Endothelial cell (in vitro differentiated cells): ENCODE results near the gene BID. TPM values are rescaled to one million over a fixed set of nuclear protein-coding genes. Genes with fewer than 3 reads are reported as not detected.

ENCODE experiments used
- DNase-seq: peaks from one replicate; pipeline ENCODE4 v3.0.0; 2021; ENCODE audit warnings: low spot score
- H3K27ac Mint-ChIP-seq: one replicate; pipeline ENCODE4 v1.8.0; 2021; ENCODE audit warnings: mixed read lengths, inconsistent platforms; ENCODE audit not compliant: unreplicated experiment
- H3K27me3 Mint-ChIP-seq: one replicate; pipeline ENCODE4 v1.8.0; 2021; ENCODE audit warnings: mild to moderate bottlenecking, moderate library complexity, mixed read lengths, inconsistent platforms; ENCODE audit not compliant: unreplicated experiment
- H3K36me3 Mint-ChIP-seq: one replicate; pipeline ENCODE4 v1.8.0; 2021; ENCODE audit warnings: mild to moderate bottlenecking, low read depth, mixed read lengths, inconsistent platforms; ENCODE audit not compliant: unreplicated experiment
- H3K4me1 Mint-ChIP-seq: one replicate; pipeline ENCODE4 v1.8.0; 2021; ENCODE audit warnings: mild to moderate bottlenecking, mixed read lengths, inconsistent platforms; ENCODE audit not compliant: unreplicated experiment
- H3K4me3 Mint-ChIP-seq: one replicate; pipeline ENCODE4 v1.8.0; 2021; ENCODE audit warnings: mild to moderate bottlenecking, mixed read lengths, inconsistent platforms; ENCODE audit not compliant: unreplicated experiment
- H3K9me3 Mint-ChIP-seq: one replicate; pipeline ENCODE4 v1.8.0; 2021; ENCODE audit warnings: mixed read lengths, inconsistent platforms; ENCODE audit not compliant: unreplicated experiment
- total RNA-seq: library from RNA; stranded (reverse); fragmentation: NEBNext Ultra II Directional; extraction: Animal tissue kit (Norgen Biotek cat#: 25700); gene quantifications from one replicate; pipeline ENCODE4 v1.2.1, GENCODE V29; 2021; ENCODE audit not compliant: unreplicated experiment
- TF ChIP-seq, protein P1 (sequence below): fragments of 200-600 bp; sonication (generic); IDR thresholded peaks from one replicate; pipeline ENCODE4 v1.5.0; 2021; ENCODE audit warnings: antibody characterized with exemption; ENCODE audit not compliant: unreplicated experiment

BID gene
- total RNA-seq, 1 donor from 2014 or later, result 32.5 TPM

DNA sequence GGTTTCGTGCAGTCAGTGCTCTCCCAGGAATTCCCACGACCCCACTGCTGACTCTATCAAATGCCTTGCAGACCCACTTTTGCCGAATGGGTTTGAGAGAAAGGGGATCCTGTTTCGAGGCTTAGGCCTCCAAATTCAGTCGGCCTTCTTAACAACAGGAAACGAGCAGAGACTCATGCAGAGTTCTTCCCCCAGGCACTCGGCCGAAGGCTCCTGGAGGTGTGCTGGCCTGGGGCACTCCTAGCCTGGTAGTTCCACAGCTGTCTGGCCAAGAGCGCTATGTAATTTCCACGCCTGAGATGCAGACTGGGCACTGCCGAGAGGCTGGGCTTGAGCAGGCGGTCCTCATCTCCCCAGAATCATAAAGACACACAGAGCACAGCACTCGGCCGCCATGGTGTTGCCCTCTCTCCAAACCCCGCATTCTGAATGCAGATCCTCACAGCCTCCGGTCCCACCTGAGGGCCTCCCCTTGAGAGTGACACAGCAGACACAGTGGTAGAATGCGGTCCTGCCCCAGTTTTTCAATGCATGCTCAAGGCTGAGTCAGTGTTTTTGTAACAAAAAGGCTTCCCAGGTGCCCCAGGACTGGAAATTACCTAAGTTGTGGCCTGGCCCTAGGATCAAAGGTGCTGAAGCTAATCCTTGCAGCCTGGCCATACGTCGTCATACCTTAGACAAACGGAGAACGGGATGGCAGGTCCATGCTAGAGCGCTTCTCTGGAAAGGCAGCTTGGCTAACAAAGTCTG lies 30.2 kb upstream of the BID start:
- Mint-ChIP-seq H3K27ac (no peak overlapping the region), H3K4me3 (no peak overlapping the region), H3K4me1 (peaks cover 12% of the 10 kb centered on the region)

DNA sequence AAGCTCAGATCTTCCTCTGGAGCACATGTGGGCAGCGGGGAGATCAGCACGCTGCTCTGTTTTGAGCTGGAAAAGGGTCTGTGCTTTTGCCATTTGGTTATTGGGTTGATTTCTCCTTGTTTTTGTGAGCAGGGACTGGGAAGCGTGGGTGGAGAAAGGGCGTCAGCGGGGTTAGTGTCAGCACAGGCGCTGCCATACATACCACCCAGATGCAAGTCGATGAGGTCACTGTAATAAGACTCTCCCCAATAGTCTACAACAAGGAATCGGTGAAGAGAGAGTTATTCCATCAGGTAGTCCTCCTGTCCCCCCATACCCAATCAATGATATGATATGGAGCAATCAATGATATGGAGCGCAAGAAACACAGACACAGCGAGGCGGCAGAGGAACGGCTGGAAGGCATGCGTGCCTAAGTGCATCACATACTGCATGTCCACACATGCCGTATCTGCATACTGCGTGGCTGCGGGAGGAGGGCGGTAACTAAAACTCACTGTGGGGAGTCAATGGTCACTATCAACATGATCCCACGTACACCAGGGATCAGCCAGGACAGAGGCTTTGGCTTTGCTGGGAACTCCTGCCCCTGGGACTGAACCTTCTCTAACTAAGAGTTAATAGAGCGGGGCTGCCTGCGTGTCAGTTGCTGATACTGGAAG lies 29.5 kb upstream of the BID start:
- Mint-ChIP-seq H3K9me3 (peaks cover 4% of the 10 kb centered on the region), H3K27ac (no peak overlapping the region), H3K4me1 (peaks cover 12% of the 10 kb centered on the region), H3K4me3 (no peak overlapping the region), H3K27me3 (peaks cover 10% of the 10 kb centered on the region), H3K36me3 (peaks cover 28% of the 10 kb centered on the region)
- TF ChIP-seq, protein P1, sequence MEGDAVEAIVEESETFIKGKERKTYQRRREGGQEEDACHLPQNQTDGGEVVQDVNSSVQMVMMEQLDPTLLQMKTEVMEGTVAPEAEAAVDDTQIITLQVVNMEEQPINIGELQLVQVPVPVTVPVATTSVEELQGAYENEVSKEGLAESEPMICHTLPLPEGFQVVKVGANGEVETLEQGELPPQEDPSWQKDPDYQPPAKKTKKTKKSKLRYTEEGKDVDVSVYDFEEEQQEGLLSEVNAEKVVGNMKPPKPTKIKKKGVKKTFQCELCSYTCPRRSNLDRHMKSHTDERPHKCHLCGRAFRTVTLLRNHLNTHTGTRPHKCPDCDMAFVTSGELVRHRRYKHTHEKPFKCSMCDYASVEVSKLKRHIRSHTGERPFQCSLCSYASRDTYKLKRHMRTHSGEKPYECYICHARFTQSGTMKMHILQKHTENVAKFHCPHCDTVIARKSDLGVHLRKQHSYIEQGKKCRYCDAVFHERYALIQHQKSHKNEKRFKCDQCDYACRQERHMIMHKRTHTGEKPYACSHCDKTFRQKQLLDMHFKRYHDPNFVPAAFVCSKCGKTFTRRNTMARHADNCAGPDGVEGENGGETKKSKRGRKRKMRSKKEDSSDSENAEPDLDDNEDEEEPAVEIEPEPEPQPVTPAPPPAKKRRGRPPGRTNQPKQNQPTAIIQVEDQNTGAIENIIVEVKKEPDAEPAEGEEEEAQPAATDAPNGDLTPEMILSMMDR, result no peak
- no peak for DNase-seq

More for the DNA sequence above, 30.2 kb upstream of the BID start:
- peaks cover 10% of the 10 kb centered on the region for H3K27me3 Mint-ChIP-seq
- peaks cover 32% of the 10 kb centered on the region for H3K36me3 Mint-ChIP-seq
- TF ChIP-seq, protein P1, result no peak
- DNase-seq, result no peak
- H3K9me3 Mint-ChIP-seq, result peaks cover 4% of the 10 kb centered on the region

DNA sequence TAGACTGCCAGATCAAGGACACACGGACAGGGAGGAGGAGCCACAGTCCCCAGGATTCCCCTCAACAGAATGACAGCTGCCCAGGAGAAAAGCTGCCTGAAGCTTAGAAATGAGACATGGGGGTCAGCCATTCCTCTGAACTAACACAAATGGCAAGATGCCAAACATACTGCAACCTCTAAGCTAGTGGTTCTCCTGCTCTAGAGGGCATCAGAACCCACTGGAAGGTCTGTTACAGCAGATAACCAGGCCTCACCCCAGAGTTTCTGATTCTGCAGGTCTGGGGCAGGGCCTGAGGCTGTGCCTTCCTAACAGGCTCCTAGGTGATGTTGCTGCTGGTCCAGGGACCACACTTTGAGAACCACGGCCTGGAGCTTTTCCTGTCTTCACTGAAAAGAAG lies 28.6 kb upstream of the BID start:
- Mint-ChIP-seq H3K27ac (no peak overlapping the region), H3K4me3 (no peak overlapping the region), H3K27me3 (peaks cover 10% of the 10 kb centered on the region), H3K4me1 (peaks cover 12% of the 10 kb centered on the region), H3K36me3 (peaks cover 27% of the 10 kb centered on the region), H3K9me3 (peaks cover 4% of the 10 kb centered on the region)
- no peak for DNase-seq
- TF ChIP-seq, protein P1, result no peak

DNA sequence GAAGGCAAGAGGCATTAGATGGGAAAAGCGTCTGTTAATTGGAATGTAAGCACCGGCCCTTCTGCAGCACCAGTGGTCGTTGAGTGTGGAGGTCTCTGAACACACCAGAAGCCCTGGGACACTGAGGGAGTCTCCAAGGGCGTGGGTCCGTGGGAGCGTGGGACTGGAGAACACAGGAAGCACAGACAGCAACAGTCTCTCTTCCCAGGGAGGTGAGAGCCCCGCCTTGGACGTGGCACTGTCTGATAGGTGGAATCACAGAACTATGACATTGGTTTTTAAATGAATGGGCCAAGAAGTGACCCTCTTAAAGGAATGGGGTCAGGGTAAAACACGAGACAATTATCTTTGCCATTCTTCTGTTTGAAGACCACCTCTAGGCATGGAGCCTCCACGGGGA lies 28.1 kb upstream of the BID start:
- Mint-ChIP-seq H3K4me1 (peaks cover 12% of the 10 kb centered on the region), H3K27me3 (peaks cover 10% of the 10 kb centered on the region), H3K27ac (no peak overlapping the region), H3K4me3 (no peak overlapping the region), H3K9me3 (peaks cover 4% of the 10 kb centered on the region), H3K36me3 (peaks cover 23% of the 10 kb centered on the region)
- TF ChIP-seq, protein P1, result no peak
- DNase-seq, result no peak
